PC-9 (cell line): ENCODE results near the gene FAM20C.

Experiments used
- CTCF ChIP-seq: fragments of 200-600 bp; sonication (generic); conservative IDR thresholded peaks from 2 replicates; pipeline ENCODE4 v1.6.1; 2017; ENCODE audit warnings: mixed run types, antibody characterized with exemption, mild to moderate bottlenecking, moderate library complexity
- EZH2 ChIP-seq: fragments of 200-600 bp; sonication (generic); IDR thresholded peaks from 2 replicates; pipeline ENCODE4 v1.8.0; 2017; ENCODE audit warnings: antibody characterized with exemption, low read depth

GRCh38 chr7:213324-213993 is 21.1 kb downstream of the FAM20C start:
- no peak for TF ChIP-seq CTCF
- no peak for TF ChIP-seq EZH2
